Hindlimb muscle (tissue), 1 donor: ENCODE results near the gene ZNF808. TPM values are rescaled to one million over a fixed set of nuclear protein-coding genes. Genes with fewer than 3 reads are reported as not detected.
A peak's percentile ranks its signal among the peaks of the same experiment; 100 is the strongest.
"Not testable (repeated sequence)": the region's sequence is repeated elsewhere in the genome, so short reads cannot be mapped to it uniquely, and the experiment has no call there.

Source experiments
- DNase-seq: peaks from one replicate; pipeline ENCODE4 v3.0.0-alpha.2; 2013
- polyA plus RNA-seq: library from polyadenylated mRNA; unstranded; fragments of 120-200 nt; gene quantifications from one replicate; pipeline ENCODE4 v1.2.1, GENCODE V29; 2013; ENCODE audit not compliant: insufficient read length

ZNF808 gene
- polyA plus RNA-seq, 1 donor: 8.4 TPM

- no peak for DNase-seq
Observed at GRCh38 chr19:52536448-52536800, 9.0 kb downstream of the ZNF808 start.

- not testable (repeated sequence) for DNase-seq
Observed at GRCh38 chr19:52538815-52539214, 11.3 kb downstream of the ZNF808 start.

- DNase-seq: not testable (repeated sequence)
Observed at GRCh38 chr19:52541176-52541575, 13.7 kb downstream of the ZNF808 start.

GRCh38 chr19:52541608-52542007, 14.1 kb downstream of the ZNF808 start:
- DNase-seq: no peak

- DNase-seq: not testable (repeated sequence)
Observed at GRCh38 chr19:52542541-52542940, 15.1 kb downstream of the ZNF808 start.

GRCh38 chr19:52542984-52543664, 15.7 kb downstream of the ZNF808 start:
- DNase-seq: no peak

GRCh38 chr19:52554216-52554971, 26.9 kb downstream of the ZNF808 start:
- DNase-seq: no peak

- no peak for DNase-seq
Observed at GRCh38 chr19:52557231-52557995, 29.9 kb downstream of the ZNF808 start.

- DNase-seq: not testable (repeated sequence)
Observed at GRCh38 chr19:52558732-52559445, 31.4 kb downstream of the ZNF808 start.

- DNase-seq: not testable (repeated sequence)
Observed at GRCh38 chr19:52561611-52562010, 34.1 kb downstream of the ZNF808 start.

- DNase-seq: no peak
Observed at GRCh38 chr19:52566121-52566520, 38.7 kb downstream of the ZNF808 start.

GRCh38 chr19:52566588-52566987, 39.1 kb downstream of the ZNF808 start:
- DNase-seq: no peak

GRCh38 chr19:52567921-52568320, 40.5 kb downstream of the ZNF808 start:
- no peak for DNase-seq

- peak; percentile 74 for DNase-seq
Observed at GRCh38 chr19:52569638-52569999, 42.2 kb downstream of the ZNF808 start.

- DNase-seq: peak; percentile 94
Observed at GRCh38 chr19:52570000-52570861, 42.8 kb downstream of the ZNF808 start, which contains the start of gene ZNF701. ZNF701 (plus strand) TSS chr19:52570287; CDS start chr19:52574148, 3,861 bp downstream.

- DNase-seq: peak; percentile 31
Observed at GRCh38 chr19:52584736-52585440, 57.4 kb downstream of the ZNF808 start.

GRCh38 chr19:52585604-52586003, 58.1 kb downstream of the ZNF808 start:
- no peak for DNase-seq

- no peak for DNase-seq
Observed at GRCh38 chr19:52590728-52591127, 63.3 kb downstream of the ZNF808 start.

GRCh38 chr19:52592301-52592700, 64.8 kb downstream of the ZNF808 start:
- DNase-seq: no peak

GRCh38 chr19:52593441-52593840, 66.0 kb downstream of the ZNF808 start:
- not testable (repeated sequence) for DNase-seq

- DNase-seq: no peak
Observed at GRCh38 chr19:52599241-52599640, 71.8 kb downstream of the ZNF808 start.
